Tibial artery (tissue), 4 donors: ENCODE data around the gene PXYLP1.
"Not testable (repeated sequence)": the region's sequence is repeated elsewhere in the genome, so short reads cannot be mapped to it uniquely, and the experiment has no call there.

Experiments
- DNase-seq, 2 donors: peaks; one replicate each; pipeline ENCODE4 v3.0.0-alpha.2; 2019
- H3K27ac ChIP-seq, 2 donors: fragments of 200-600 bp; sonication (generic) in 1 of 2; 1 replicate in 1 of 2; 2 replicates in 1 of 2; pipeline ENCODE4 v1.5.1; 2018 to 2019; ENCODE audit warnings: mild to moderate bottlenecking in 1 of 2
- H3K27me3 ChIP-seq, 2 donors: fragments of 200-600 bp; sonication (generic) in 1 of 2; one replicate each; pipeline versions ENCODE4 v1.5.1 to v1.6.0; 2016 to 2019
- H3K36me3 ChIP-seq, 3 donors: fragments of 200-600 bp; sonication (generic) in 2 of 3; one replicate each; pipeline ENCODE4 v1.5.1; 2016 to 2019; ENCODE audit warnings: mild to moderate bottlenecking in 2 of 3
- H3K4me1 ChIP-seq, 4 donors: fragments of 200-600 bp; sonication (generic) in 2 of 4; 1 replicate in 3 of 4; 2 replicates in 1 of 4; pipeline ENCODE4 v1.5.1; 2016 to 2019
- H3K4me3 ChIP-seq, 2 donors: fragments of 200-600 bp; sonication (generic) in 1 of 2; 1 replicate in 1 of 2; 2 replicates in 1 of 2; pipeline ENCODE4 v1.5.1; 2018 to 2019; ENCODE audit warnings: mild to moderate bottlenecking in 2 of 2
- H3K9me3 ChIP-seq, 3 donors: fragments of 200-600 bp; sonication (generic) in 1 of 3; one replicate each; pipeline ENCODE4 v1.5.1; 2016 to 2019
- CTCF ChIP-seq, 2 experiments: fragments of 200-600 bp in 1 of 2; fragments of 450-650 bp in 1 of 2; IDR thresholded peaks; one replicate each; pipeline ENCODE4 v1.5.1; 2017 to 2019; ENCODE audit warnings: antibody characterized with exemption in 2 of 2, mild to moderate bottlenecking in 1 of 2, moderate library complexity in 1 of 2
- intact Hi-C: fragments of 100-400 bp; cut with DNase I; formaldehyde crosslinking; loops from one replicate; pipeline ENCODE4 v1.15.0; 2023; ENCODE audit warnings: low total_unique reads

The PXYLP1 gene

GRCh38 chr3:141294301-141294700 lies 62.7 kb downstream of the PXYLP1 start:
- intact Hi-C loops = loop anchor here (10.0 kb wide), 1 partner anchor 350 kb away; the partner anchor contains the start of gene SLC25A36
- peak overlapping the region; percentile 53 to 80 for H3K27ac ChIP-seq
- H3K4me3 ChIP-seq = peak overlapping the region; percentile 46 to 48

GRCh38 chr3:141294848-141295247 lies 63.2 kb downstream of the PXYLP1 start:
- intact Hi-C loops = loop anchor here (10.0 kb wide), 1 partner anchor 350 kb away; the partner anchor contains the start of gene SLC25A36
- H3K36me3 ChIP-seq = peaks cover 0 to 5% (median 0%) of the 10 kb centered on the region in 3 donors
- H3K4me1 ChIP-seq = peaks cover 0 to 51% (median 24%) of the 10 kb centered on the region in 4 donors
- TF ChIP-seq CTCF (IDR thresholded peaks at IDR 0.05) = no peak
- H3K27ac ChIP-seq = peak overlapping the region; percentile 53 to 80
- H3K9me3 ChIP-seq = no peaks in the 10 kb centered on the region
- no peaks in the 10 kb centered on the region for H3K27me3 ChIP-seq
- DNase-seq = no peak
- peak overlapping the region; percentile 46 to 48 for H3K4me3 ChIP-seq

More at GRCh38 chr3:141294301-141294700, 62.7 kb downstream of the PXYLP1 start:
- Histone ChIP-seq H3K9me3 (no peaks in the 10 kb centered on the region), H3K36me3 (peaks cover 0 to 7% (median 0%) of the 10 kb centered on the region in 3 donors), H3K27me3 (no peaks in the 10 kb centered on the region), H3K4me1 (peaks cover 0 to 56% (median 26%) of the 10 kb centered on the region in 4 donors)
- DNase-seq = no peak
- TF ChIP-seq CTCF (IDR thresholded peaks at IDR 0.05) = no peak

GRCh38 chr3:141300426-141300825 lies 68.8 kb downstream of the PXYLP1 start:
- not testable (repeated sequence) for H3K27ac ChIP-seq, H3K9me3 ChIP-seq, H3K27me3 ChIP-seq, DNase-seq, H3K4me3 ChIP-seq, H3K36me3 ChIP-seq
- H3K4me1 ChIP-seq = peaks cover 0 to 13% (median 5%) of the 10 kb centered on the region in 4 donors
- intact Hi-C loops = loop anchor here (5.0 kb wide), 1 partner anchor 68 kb away; the partner anchor contains the start of gene PXYLP1

- Histone ChIP-seq H3K36me3 (no peaks in the 10 kb centered on the region), H3K4me1 (peaks cover 0 to 13% (median 5%) of the 10 kb centered on the region in 4 donors), H3K27ac (peak overlapping the region; percentile 20 to 28), H3K4me3 (no peak overlapping the region), H3K27me3 (no peaks in the 10 kb centered on the region), H3K9me3 (no peaks in the 10 kb centered on the region)
- DNase-seq = peak; percentile 46 to 70
- intact Hi-C loops = loop anchor here (2.0 to 5.0 kb wide), 2 partner anchors 70 to 152 kb away; partner anchors contain the start of gene PXYLP1
- peak; percentile 11 to 12 for TF ChIP-seq CTCF (IDR thresholded peaks at IDR 0.05)
Observed at GRCh38 chr3:141302364-141303141, 70.9 kb downstream of the PXYLP1 start.

GRCh38 chr3:141303481-141304223 lies 72.0 kb downstream of the PXYLP1 start:
- peak; percentile 76 to 82 for TF ChIP-seq CTCF (IDR thresholded peaks at IDR 0.05)

More at GRCh38 chr3:141303481-141304223, 72.0 kb downstream of the PXYLP1 start:
- peaks cover 0 to 13% (median 5%) of the 10 kb centered on the region in 4 donors for H3K4me1 ChIP-seq
- H3K9me3 ChIP-seq = no peaks in the 10 kb centered on the region
- H3K27me3 ChIP-seq = no peaks in the 10 kb centered on the region
- H3K4me3 ChIP-seq = no peak overlapping the region
- no peak for DNase-seq
- no peaks in the 10 kb centered on the region for H3K36me3 ChIP-seq
- no peak overlapping the region for H3K27ac ChIP-seq
- intact Hi-C loops = loop anchor here (2.0 to 5.0 kb wide), 2 partner anchors 71 to 151 kb away; partner anchors contain the start of gene PXYLP1
